Measurements from ENCODE around the gene SCN9A.

SCN9A gene

DNA sequence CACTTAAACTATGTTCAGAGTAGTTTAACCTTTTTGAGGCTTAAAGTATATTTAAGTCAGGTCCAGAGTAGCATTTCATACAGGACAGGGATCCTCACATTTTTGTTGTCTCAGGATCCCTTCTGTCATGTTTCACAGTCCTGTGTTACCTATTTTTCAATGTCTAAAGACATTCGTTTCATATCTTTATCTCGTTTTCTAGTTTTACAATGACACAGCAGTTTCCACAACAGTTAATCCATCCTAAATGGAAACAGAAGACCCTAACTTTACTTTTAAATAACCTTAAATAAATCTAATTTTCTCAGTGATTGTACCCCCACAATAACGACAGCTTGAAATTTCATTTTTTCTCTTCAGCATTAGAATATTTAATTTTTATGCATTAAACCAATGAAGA is 17.3 kb upstream of the SCN9A start:
- TF ChIP-seq, protein P1, sequence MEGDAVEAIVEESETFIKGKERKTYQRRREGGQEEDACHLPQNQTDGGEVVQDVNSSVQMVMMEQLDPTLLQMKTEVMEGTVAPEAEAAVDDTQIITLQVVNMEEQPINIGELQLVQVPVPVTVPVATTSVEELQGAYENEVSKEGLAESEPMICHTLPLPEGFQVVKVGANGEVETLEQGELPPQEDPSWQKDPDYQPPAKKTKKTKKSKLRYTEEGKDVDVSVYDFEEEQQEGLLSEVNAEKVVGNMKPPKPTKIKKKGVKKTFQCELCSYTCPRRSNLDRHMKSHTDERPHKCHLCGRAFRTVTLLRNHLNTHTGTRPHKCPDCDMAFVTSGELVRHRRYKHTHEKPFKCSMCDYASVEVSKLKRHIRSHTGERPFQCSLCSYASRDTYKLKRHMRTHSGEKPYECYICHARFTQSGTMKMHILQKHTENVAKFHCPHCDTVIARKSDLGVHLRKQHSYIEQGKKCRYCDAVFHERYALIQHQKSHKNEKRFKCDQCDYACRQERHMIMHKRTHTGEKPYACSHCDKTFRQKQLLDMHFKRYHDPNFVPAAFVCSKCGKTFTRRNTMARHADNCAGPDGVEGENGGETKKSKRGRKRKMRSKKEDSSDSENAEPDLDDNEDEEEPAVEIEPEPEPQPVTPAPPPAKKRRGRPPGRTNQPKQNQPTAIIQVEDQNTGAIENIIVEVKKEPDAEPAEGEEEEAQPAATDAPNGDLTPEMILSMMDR (IDR thresholded peaks at IDR 0.05; ENCODE audit: borderline replicate concordance, insufficient read depth, low read depth, low read length) = no peak
- H3K4me3 ChIP-seq (ENCODE audit: low read depth, low read length) = no peak overlapping the region

DNA sequence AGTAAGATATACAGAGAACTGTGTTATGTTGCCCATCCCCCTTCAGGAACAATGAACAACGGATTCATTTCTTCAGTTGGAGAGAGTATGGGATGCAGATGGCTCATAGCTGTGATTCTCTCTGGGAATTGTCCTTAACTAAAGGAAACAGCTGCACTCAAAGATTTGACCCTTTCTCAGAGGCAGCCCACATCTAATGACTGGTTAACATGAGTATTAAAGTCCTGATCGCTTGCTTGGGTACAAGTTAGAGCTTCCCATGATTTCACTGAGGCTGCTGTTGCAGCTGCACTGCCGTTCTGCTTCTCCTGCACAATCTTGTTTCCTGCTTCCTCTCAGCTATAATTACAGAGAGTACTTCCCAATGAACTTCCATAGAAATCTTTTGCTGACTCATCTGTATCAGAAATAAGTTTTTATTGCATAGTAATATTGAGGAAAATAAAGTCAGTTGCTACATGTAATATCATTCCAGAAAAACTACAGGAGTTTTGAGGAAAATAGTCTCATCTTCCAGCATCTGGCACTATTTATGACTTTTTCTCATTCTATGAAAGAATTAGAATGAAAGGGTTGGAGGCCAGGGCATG is 12.8 kb upstream of the SCN9A start:
- no peak overlapping the region for H3K4me3 ChIP-seq (ENCODE audit: low read depth, low read length)
- TF ChIP-seq, protein P1 (IDR thresholded peaks at IDR 0.05; ENCODE audit: borderline replicate concordance, insufficient read depth, low read depth, low read length) = no peak

DNA sequence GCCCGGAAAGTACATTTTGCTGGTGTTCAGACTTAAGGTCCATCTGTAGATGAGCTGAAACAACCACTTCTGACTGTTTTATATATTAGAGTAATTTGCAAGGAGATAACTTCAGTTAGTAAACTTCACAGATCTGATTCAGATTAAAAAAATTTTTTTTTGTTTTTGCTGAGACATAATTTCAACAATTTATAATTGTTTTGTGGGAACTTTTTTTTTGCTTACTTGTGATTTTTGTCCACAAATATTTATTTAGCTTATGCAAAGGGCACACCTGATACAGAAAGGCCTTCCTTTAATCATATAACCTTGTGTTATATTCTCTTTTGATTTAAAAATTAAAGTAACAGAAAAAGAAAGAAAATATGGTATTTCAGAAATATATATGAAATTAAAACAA is 9.6 kb upstream of the SCN9A start:
- no peak overlapping the region for H3K4me3 ChIP-seq (ENCODE audit: low read depth, low read length)
- TF ChIP-seq, protein P1 (IDR thresholded peaks at IDR 0.05; ENCODE audit: borderline replicate concordance, insufficient read depth, low read depth, low read length) = no peak

DNA sequence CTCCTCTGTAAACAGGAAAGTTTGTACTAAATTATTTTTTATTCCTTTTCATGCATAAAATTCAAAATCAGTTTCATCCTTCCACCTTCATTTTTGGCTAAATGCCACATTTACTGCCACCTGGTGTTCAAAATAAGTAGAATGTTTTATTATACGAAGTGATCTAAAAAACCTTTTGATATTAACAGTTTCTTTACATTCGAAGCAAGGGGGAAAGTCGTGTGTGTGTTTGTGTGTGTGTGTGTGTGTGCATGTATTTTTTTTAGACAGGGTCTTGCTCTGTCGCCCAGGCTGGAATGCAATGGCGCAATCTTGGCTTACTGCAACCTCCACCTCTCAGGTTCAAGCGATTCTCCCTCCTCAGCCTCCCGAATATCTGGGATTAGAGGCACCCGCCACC is 9.0 kb upstream of the SCN9A start:
- H3K4me3 ChIP-seq (ENCODE audit: low read depth, low read length) = no peak overlapping the region
- TF ChIP-seq, protein P1 (IDR thresholded peaks at IDR 0.05; ENCODE audit: borderline replicate concordance, insufficient read depth, low read depth, low read length) = no peak

DNA sequence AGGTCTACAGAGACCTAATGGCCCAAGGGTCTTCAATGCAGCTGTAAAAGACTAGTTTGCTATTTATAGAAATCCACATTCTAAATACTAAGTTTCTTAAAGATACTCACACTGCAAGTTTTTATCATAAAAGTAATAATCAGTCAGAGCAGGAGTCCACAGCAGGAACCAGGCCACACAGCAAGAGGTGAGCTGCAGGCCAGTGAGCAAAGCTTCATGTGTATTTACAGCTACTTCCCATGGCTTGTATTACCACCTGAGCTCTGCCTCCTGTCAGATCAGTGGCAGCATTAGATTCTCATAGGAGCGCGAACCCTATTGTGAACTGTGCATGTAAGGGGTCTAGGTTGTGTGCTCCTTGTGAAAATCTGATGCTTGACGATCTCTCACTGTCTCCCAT is 6.7 kb upstream of the SCN9A start:
- TF ChIP-seq, protein P1 (IDR thresholded peaks at IDR 0.05; ENCODE audit: borderline replicate concordance, insufficient read depth, low read depth, low read length) = no peak
- no peak overlapping the region for H3K4me3 ChIP-seq (ENCODE audit: low read depth, low read length)

DNA sequence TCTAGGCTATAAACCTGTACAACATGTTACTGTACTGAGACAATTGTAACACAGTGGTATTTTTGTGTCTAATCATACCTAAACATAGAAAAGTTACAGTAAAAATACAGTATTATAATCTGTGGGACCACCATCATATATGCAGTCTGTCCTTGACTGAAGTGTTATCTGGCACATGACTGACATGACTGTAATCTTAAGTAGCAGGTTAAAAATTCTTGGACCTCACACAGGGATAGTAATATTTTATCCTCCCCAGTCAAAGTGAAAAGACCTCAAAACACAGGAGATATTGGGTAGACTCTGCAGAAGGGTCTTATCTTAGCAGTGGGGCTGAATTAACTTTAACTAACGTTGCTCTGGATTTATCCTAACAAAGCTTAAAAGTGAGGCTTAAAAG is 4.9 kb upstream of the SCN9A start:
- TF ChIP-seq, protein P1 (IDR thresholded peaks at IDR 0.05; ENCODE audit: borderline replicate concordance, insufficient read depth, low read depth, low read length) = no peak
- no peak overlapping the region for H3K4me3 ChIP-seq (ENCODE audit: low read depth, low read length)

GRCh38 chr2:166376873-166377272 is 1.1 kb upstream of the SCN9A start:
- TF ChIP-seq, protein P1 (IDR thresholded peaks at IDR 0.05; ENCODE audit: borderline replicate concordance, insufficient read depth, low read depth, low read length) = no peak
- H3K4me3 ChIP-seq (ENCODE audit: low read depth, low read length) = no peak overlapping the region
